T-helper 17 cell (primary cell): ENCODE results near the gene JPH3. TPM values are rescaled to one million over a fixed set of nuclear protein-coding genes. Genes with fewer than 3 reads are reported as not detected.

Experiments used
- ATAC-seq: fragments of 150-1000 bp; cut with Tn5 transposase; 2 replicates; pipeline ENCODE4 v1.10.0; 2021; ENCODE audit warnings: mild to moderate bottlenecking, moderate library complexity
- DNase-seq, 3 donors: peaks; one replicate each; pipeline versions ENCODE4 v3.0.0 to v3.0.0-alpha.2; 2020 to 2021
- H3K9me3 ChIP-seq: one replicate; pipeline ENCODE4 v1.7.0; 2013; ENCODE audit warnings: low read length, mild to moderate bottlenecking; ENCODE audit not compliant: control insufficient read depth, poor library complexity, severe bottlenecking
- H3K27ac Mint-ChIP-seq: one replicate; pipeline ENCODE4 v1.8.0; 2022; ENCODE audit warnings: mild to moderate bottlenecking, moderate library complexity, mixed read lengths
- H3K27me3 Mint-ChIP-seq: one replicate; pipeline ENCODE4 v1.8.0; 2022; ENCODE audit warnings: mixed read lengths
- H3K36me3 Mint-ChIP-seq: one replicate; pipeline ENCODE4 v1.8.0; 2022; ENCODE audit warnings: low read depth, mixed read lengths
- H3K4me1 Mint-ChIP-seq: one replicate; pipeline ENCODE4 v1.8.0; 2022; ENCODE audit warnings: mild to moderate bottlenecking, mixed read lengths
- H3K4me3 Mint-ChIP-seq: one replicate; pipeline ENCODE4 v1.8.0; 2022; ENCODE audit warnings: mild to moderate bottlenecking, moderate library complexity, mixed read lengths
- total RNA-seq, 4 donors: library from RNA in 2 of 4; stranded (reverse) in 2 of 4; gene quantifications; one replicate each; pipeline ENCODE4 v1.2.3 and lab custom pipeline; 2022 to 2026

The JPH3 gene
- total RNA-seq, 2 donors from 2014 or later, result 0.08 TPM; not detected in 1

DNA sequence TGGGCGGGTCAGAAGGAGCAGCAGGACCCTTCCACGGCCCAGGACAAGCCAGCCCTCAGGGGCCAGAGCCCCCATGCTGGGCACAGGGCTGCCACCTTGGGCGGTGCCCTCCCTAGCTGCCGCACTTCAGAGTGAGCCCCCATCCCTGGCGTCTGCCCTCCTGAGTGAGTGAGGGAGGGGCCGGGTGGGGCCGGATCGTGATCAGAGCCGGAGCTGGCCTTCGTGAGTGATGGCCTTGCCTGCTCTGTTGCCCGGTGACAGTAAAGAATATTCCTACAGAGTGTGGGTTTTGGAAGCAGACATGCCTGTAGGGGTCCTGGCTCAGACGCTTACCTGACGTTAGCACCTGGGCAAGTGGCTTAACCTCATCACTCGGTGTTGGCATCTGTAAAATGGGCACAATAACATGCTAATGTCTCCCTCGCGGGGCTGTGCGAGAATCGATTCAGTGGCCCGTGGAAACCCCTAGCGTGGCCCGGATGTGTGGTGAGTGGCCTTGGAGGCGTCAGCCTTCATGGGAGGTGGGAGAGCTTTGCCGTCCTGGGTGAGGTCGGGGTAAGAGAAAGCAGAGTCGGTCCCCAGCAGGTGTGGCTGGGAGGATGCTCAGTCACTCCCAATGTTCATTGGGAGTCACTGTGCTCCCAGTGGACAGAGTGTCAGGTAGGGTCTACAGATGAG is 26.1 kb downstream of the JPH3 start:
- peaks cover 18% of the 10 kb centered on the region for H3K27me3 Mint-ChIP-seq
- no peak overlapping the region for H3K4me3 Mint-ChIP-seq
- no peak for DNase-seq
- peaks cover 3% of the 10 kb centered on the region for H3K9me3 ChIP-seq
- H3K4me1 Mint-ChIP-seq, result no peaks in the 10 kb centered on the region
- H3K36me3 Mint-ChIP-seq, result no peaks in the 10 kb centered on the region
- no peak overlapping the region for H3K27ac Mint-ChIP-seq
- no peak for ATAC-seq

DNA sequence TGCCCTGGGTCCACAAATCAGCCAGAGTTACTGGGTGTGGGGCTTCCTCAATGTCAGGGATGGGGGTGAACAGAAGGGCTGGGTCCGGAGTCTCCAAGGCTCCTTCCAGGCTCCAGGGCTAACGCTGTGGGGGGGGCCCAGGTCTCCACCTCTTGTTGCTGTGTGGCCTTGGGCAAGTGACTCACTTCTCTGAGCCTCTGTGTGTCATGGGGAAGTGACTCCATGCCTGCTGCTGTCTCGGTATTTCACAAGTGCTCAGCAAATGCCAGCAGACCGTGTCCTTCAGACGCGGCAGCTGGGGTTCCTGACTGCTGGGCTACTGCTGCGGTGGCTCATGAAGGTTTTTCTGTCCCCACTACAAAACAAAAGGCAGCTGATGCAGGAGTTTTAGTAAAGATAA is 26.6 kb downstream of the JPH3 start:
- Mint-ChIP-seq H3K36me3 (no peaks in the 10 kb centered on the region), H3K4me1 (no peaks in the 10 kb centered on the region), H3K27me3 (peaks cover 23% of the 10 kb centered on the region), H3K27ac (no peak overlapping the region), H3K4me3 (no peak overlapping the region)
- ATAC-seq, result no peak
- H3K9me3 ChIP-seq, result peaks cover 3% of the 10 kb centered on the region
- no peak for DNase-seq

DNA sequence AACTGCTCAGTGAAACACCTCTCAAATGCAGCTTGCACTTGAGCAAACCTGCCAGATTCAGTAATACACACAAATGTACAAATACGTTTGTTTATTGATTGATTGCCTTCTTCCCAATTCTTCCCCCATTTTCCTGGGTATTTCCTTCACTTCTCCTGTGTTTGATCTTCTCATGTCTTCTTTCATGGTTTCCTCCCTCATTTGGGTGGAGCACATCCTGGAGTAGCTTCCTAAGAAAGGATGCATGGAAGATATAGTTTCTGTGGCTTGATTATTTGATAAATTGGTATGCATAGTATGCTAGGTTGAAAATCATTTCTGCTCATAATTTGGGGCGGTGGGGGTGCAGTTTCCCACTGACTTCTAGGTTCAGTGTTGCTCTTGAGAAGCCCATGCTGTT is 28.8 kb downstream of the JPH3 start:
- H3K27ac Mint-ChIP-seq, result no peak overlapping the region
- peaks cover 25% of the 10 kb centered on the region for H3K27me3 Mint-ChIP-seq
- no peak overlapping the region for H3K4me3 Mint-ChIP-seq
- ATAC-seq, result no peak
- no peak for DNase-seq
- H3K4me1 Mint-ChIP-seq, result peaks cover 4% of the 10 kb centered on the region
- H3K36me3 Mint-ChIP-seq, result no peaks in the 10 kb centered on the region
- H3K9me3 ChIP-seq, result peaks cover 3% of the 10 kb centered on the region

DNA sequence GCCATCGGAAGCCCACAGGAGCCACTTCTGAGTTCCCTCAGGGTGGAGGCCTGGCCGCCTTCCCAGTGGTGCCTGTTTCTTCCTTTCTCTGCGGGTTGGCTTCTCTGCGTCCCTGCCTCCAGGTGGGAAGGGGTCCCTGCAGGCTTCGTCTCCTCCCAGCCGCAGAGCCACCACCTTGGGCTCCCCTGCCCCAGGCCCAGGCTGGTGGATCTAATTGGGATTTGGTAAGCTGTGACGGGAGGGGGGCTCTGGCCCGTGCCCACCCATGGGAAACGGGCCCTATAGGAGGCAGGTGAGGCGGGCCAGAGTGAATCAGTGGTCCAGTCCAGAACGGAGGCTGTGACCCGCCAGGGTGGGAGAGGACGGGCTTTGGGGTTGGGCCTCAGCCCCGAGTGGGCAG is 32.1 kb downstream of the JPH3 start:
- Mint-ChIP-seq H3K4me3 (peak overlapping the region; percentile 87), H3K4me1 (peaks cover 9% of the 10 kb centered on the region), H3K27ac (no peak overlapping the region), H3K27me3 (peaks cover 20% of the 10 kb centered on the region), H3K36me3 (no peaks in the 10 kb centered on the region)
- peaks cover 3% of the 10 kb centered on the region for H3K9me3 ChIP-seq
- DNase-seq, result no peak
- no peak for ATAC-seq

DNA sequence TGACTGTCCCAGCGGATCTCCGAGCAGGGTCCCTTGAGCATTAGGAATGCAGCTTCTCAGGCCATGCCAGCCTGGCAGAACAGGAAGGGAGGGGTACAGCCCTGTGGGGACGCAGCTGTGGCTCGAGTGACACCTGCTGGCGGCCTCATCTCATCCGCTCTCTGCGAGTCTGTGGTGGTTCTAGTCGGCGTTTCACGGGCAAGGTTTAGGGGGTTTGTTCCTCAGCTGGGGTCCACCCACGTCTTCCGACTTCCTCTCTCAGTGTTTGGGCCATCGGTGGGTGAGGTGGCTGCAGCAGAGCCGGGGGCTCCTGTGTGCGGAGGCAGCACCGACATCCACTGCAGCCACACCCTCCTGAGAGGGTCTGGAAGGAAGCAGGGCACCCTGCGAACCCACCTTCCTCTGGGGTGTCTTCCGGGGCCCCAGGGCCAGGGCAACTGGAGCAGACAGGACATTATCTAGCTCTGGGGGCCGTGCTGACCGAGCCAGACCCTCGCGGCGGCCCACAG is 33.3 kb downstream of the JPH3 start:
- ATAC-seq (peak; percentile 75), DNase-seq (peak; percentile 37 to 55 (median 37))
- Mint-ChIP-seq H3K4me3 (peak overlapping the region; percentile 87), H3K4me1 (peaks cover 9% of the 10 kb centered on the region), H3K36me3 (no peaks in the 10 kb centered on the region), H3K27me3 (peaks cover 14% of the 10 kb centered on the region), H3K27ac (peak overlapping the region; percentile 9)
- peaks cover 3% of the 10 kb centered on the region for H3K9me3 ChIP-seq

DNA sequence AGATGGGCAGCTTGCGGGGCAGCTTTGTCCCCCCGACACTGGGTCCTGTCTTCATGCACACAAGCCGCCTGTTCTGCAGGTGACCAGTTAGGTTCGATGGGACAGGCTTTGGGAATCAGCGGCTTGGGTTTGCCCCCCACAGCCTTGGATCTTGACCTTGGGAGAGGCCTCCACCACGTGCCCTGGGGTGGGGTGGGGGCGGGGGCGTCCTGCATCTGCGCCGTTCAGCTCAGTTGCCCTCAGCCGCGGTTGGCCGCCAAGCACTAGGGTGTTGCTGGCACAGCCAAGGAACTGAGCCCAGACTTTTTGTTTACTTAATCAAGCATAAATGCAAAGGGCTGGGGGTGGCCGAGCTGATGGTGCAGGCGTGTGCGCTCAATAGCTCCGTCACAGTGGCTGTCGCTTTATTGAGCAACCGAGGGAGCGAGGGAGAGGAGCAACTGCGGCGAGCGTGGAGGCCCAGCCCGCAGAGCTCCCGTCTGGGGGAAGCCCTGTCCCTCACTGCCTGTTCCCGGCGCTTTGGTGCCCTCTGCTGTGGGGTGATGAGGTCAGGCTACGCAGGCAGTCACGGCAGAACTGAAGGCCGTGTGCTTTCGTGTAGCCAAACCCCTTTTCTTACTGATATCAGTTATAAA is 33.9 kb downstream of the JPH3 start:
- peak overlapping the region; percentile 9 for H3K27ac Mint-ChIP-seq
- DNase-seq (peak; percentile 49 to 73 (median 64)), ATAC-seq (peak; percentile 89)
- peaks cover under 1% of the 10 kb centered on the region for H3K9me3 ChIP-seq
- H3K27me3 Mint-ChIP-seq, result peaks cover 18% of the 10 kb centered on the region
- H3K4me3 Mint-ChIP-seq, result peak overlapping the region; percentile 87
- peaks cover 9% of the 10 kb centered on the region for H3K4me1 Mint-ChIP-seq
- H3K36me3 Mint-ChIP-seq, result no peaks in the 10 kb centered on the region

DNA sequence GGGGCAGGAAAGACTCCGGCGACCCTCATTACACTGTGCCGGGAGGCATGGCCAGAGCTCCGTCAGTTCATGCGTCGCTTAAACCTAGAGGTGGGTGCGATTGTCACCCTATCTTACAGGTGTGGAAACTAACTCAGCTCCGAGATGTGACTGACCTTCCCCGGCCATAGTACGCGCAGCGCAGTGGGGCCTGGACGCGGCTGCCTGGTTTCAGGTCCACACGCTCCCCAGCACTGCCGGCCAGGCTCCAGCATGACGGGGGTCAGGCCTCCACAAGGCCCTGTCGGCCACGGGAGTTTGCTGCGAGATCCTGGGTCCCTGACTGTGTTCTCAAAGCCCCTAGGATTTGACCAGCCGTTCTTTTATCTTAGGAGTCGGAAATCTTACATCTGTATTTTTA is 34.4 kb downstream of the JPH3 start:
- no peaks in the 10 kb centered on the region for H3K9me3 ChIP-seq
- ATAC-seq (no peak), DNase-seq (no peak)
- peaks cover 24% of the 10 kb centered on the region for H3K27me3 Mint-ChIP-seq
- peak overlapping the region; percentile 87 for H3K4me3 Mint-ChIP-seq
- H3K4me1 Mint-ChIP-seq, result peaks cover 9% of the 10 kb centered on the region
- H3K27ac Mint-ChIP-seq, result no peak overlapping the region
- H3K36me3 Mint-ChIP-seq, result no peaks in the 10 kb centered on the region

DNA sequence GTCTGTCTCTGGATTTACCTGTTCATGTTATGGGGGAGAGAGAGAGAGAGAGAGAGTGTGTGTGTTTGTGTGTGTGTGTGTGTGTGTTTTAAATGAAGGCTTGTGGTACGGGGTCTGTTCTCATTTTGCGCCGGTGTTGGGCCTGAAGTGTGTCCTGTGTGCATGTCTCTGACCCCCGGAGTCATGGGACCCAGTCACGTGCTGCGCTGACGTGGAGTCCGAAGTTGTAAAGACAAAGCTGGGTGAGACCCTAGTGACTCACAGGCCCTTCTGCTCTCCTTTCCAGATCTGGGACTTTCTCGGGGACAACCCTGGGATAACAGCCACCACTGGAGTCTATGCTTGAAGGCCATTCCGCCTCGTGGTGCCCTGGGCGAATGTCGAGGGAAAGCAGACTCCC is 35.0 kb downstream of the JPH3 start:
- no peak overlapping the region for H3K27ac Mint-ChIP-seq
- H3K9me3 ChIP-seq, result no peaks in the 10 kb centered on the region
- no peak for DNase-seq
- H3K36me3 Mint-ChIP-seq, result no peaks in the 10 kb centered on the region
- no peak overlapping the region for H3K4me3 Mint-ChIP-seq
- peaks cover 9% of the 10 kb centered on the region for H3K4me1 Mint-ChIP-seq
- no peak for ATAC-seq
- H3K27me3 Mint-ChIP-seq, result peaks cover 21% of the 10 kb centered on the region

DNA sequence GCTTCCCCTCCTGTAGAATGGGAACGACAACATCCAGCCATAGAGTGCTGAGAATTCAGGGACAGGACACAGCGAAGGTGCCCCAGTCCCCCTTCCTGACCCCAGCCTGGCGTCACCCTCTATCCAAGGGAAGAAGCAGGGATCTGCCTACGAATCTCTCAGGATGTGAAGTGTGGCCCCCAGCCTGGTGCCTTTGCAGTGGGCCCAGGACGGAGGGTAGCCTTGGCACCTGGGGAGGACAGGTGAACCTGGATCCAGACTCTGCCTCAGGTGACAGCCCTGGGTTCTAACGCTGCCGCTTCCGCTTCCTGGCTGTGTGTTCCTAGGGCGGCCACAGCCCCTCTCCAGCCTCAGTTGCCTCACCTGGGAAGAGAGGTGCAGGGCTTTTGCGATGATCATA is 36.4 kb downstream of the JPH3 start:
- H3K4me1 Mint-ChIP-seq, result peaks cover 9% of the 10 kb centered on the region
- ATAC-seq (no peak), DNase-seq (no peak)
- no peak overlapping the region for H3K4me3 Mint-ChIP-seq
- no peaks in the 10 kb centered on the region for H3K36me3 Mint-ChIP-seq
- H3K9me3 ChIP-seq, result no peaks in the 10 kb centered on the region
- peaks cover 18% of the 10 kb centered on the region for H3K27me3 Mint-ChIP-seq
- H3K27ac Mint-ChIP-seq, result no peak overlapping the region

DNA sequence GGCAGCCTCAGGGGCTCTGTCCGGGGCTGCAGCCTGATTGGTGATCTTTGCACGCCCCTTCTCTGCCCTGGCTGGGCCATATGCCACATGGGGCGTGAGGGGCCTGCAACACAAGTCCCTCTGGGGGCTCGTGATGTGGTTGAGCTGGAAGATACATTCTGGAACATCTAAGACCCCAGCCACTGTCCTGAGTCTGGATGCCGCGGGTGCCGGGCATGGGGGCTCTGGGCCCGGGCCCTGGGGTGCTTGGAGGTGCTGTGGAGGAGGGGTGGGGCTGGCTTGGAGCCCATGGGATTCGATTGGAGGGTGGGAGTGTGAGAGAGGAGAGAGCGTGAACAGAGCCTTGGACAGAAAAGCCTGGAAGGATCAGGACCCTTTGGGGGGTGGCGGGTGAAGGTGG is 39.4 kb downstream of the JPH3 start:
- Mint-ChIP-seq H3K36me3 (no peaks in the 10 kb centered on the region), H3K4me3 (no peak overlapping the region), H3K4me1 (no peaks in the 10 kb centered on the region), H3K27ac (no peak overlapping the region), H3K27me3 (peaks cover 23% of the 10 kb centered on the region)
- DNase-seq, result no peak
- no peaks in the 10 kb centered on the region for H3K9me3 ChIP-seq
- no peak for ATAC-seq

DNA sequence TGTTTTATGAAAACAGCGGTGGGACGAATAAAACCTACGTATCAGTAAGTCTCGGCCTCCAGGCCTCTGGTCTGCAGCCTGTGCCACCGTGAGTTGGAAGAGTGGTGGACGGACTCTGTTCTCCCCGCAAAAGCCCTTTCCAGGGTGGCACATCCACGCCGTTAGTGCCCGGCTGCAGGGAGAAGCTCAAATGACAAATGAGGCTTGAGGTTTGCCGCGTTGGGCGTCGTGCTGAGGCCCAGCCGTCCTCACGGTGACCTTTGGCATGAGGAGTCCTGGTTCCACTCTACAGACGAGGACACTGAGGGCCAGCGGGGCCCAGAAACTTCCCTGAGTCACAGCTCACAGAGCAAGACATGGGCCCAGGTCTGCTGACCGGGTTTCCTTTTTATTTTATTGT is 40.2 kb downstream of the JPH3 start:
- H3K27ac Mint-ChIP-seq, result no peak overlapping the region

DNA sequence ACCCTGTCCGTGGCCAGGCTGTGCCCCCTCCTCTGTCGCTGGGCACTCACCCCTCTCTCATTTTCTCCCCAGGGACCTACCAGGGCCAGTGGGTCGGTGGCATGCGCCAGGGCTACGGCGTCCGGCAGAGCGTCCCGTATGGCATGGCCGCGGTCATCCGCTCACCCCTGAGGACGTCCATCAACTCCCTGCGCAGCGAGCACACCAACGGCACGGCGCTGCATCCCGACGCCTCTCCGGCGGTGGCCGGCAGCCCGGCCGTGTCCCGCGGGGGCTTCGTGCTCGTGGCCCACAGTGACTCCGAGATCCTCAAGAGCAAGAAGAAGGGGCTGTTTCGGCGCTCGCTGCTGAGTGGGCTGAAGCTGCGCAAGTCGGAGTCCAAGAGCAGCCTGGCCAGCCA is 41.9 kb downstream of the JPH3 start:
- no peaks in the 10 kb centered on the region for H3K36me3 Mint-ChIP-seq
- no peaks in the 10 kb centered on the region for H3K9me3 ChIP-seq
- H3K27ac Mint-ChIP-seq, result no peak overlapping the region
- DNase-seq (no peak), ATAC-seq (no peak)
- no peak overlapping the region for H3K4me3 Mint-ChIP-seq
- peaks cover 32% of the 10 kb centered on the region for H3K27me3 Mint-ChIP-seq
- no peaks in the 10 kb centered on the region for H3K4me1 Mint-ChIP-seq

More for the DNA sequence above, 40.2 kb downstream of the JPH3 start:
- ATAC-seq, result no peak
- Mint-ChIP-seq H3K27me3 (peaks cover 24% of the 10 kb centered on the region), H3K36me3 (no peaks in the 10 kb centered on the region), H3K4me1 (no peaks in the 10 kb centered on the region), H3K4me3 (no peak overlapping the region)
- H3K9me3 ChIP-seq, result no peaks in the 10 kb centered on the region
- no peak for DNase-seq

DNA sequence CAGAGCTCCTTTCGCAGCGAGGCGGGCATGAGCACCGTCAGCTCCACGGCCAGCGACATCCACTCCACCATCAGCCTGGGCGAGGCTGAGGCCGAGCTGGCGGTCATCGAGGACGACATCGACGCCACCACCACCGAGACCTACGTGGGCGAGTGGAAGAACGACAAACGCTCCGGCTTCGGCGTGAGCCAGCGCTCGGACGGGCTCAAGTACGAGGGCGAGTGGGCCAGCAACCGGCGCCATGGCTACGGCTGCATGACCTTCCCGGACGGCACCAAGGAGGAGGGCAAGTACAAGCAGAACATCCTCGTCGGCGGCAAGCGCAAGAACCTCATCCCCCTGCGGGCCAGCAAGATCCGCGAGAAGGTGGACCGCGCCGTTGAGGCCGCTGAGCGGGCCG is 42.3 kb downstream of the JPH3 start:
- DNase-seq (no peak), ATAC-seq (no peak)
- Mint-ChIP-seq H3K4me1 (no peaks in the 10 kb centered on the region), H3K27me3 (peaks cover 32% of the 10 kb centered on the region), H3K27ac (no peak overlapping the region), H3K36me3 (no peaks in the 10 kb centered on the region), H3K4me3 (no peak overlapping the region)
- H3K9me3 ChIP-seq, result no peaks in the 10 kb centered on the region

DNA sequence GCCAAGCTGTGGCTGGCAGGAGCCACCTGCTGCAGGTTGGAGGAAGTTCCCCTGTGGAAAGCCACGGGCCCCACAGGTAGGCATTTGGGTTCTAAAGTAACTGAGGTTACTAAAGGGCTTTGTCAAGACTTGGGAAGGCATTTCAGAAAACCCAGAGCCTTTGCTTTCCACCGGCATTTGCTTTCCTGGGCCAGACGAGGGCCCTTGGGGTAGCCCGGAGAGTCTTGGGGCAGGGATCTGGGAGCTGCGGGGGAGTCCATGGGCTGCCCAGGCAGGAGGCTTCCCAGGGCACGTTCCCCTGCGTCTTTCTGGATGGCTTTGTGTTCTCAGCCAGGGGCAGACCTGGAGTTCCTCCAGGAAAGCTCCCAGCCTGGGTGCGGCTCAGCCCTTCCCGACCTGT is 43.5 kb downstream of the JPH3 start:
- H3K4me3 Mint-ChIP-seq, result no peak overlapping the region
- H3K4me1 Mint-ChIP-seq, result no peaks in the 10 kb centered on the region
- no peak for DNase-seq
- H3K36me3 Mint-ChIP-seq, result no peaks in the 10 kb centered on the region
- no peak for ATAC-seq
- H3K27ac Mint-ChIP-seq, result no peak overlapping the region
- H3K9me3 ChIP-seq, result no peaks in the 10 kb centered on the region
- peaks cover 39% of the 10 kb centered on the region for H3K27me3 Mint-ChIP-seq
